Subcutaneous adipose tissue (tissue), 4 donors: ENCODE measurements around the gene KIF5C. TPM values are rescaled to one million over a fixed set of nuclear protein-coding genes. Genes with fewer than 3 reads are reported as not detected.

Experiments used
- CTCF ChIP-seq: fragments of 450-650 bp; IDR thresholded peaks from one replicate; pipeline ENCODE4 v1.5.1; 2016; ENCODE audit warnings: low read depth, mild to moderate bottlenecking, control low read depth, antibody characterized with exemption, moderate library complexity
- total RNA-seq, 4 donors: library from RNA; depleted of rRNA; stranded (reverse); fragments of >200 nt; gene quantifications; one replicate each; pipeline ENCODE4 v1.1.0, GENCODE V29; 2016

Gene KIF5C
- total RNA-seq, 4 donors from 2014 or later = 1.5 to 4.6 (median 2.0) TPM

GRCh38 chr2:149038442-149039212 is 163.6 kb downstream of the KIF5C start, which contains the start of gene LYPD6B:
LYPD6B (plus strand) TSS chr2:149038699; CDS start chr2:149130949, 92,250 bp downstream.
- TF ChIP-seq CTCF = no peak

GRCh38 chr2:149039213-149039724 is 164.2 kb downstream of the KIF5C start:
- no peak for TF ChIP-seq CTCF

- TF ChIP-seq CTCF = no peak
Observed at GRCh38 chr2:149040451-149040850, 165.4 kb downstream of the KIF5C start.

- TF ChIP-seq CTCF = no peak
Observed at GRCh38 chr2:149041482-149041881, 166.5 kb downstream of the KIF5C start.

GRCh38 chr2:149042881-149043280 is 167.9 kb downstream of the KIF5C start:
- TF ChIP-seq CTCF = no peak

GRCh38 chr2:149044500-149044899 is 169.5 kb downstream of the KIF5C start:
- no peak for TF ChIP-seq CTCF

- no peak for TF ChIP-seq CTCF
Observed at GRCh38 chr2:149047118-149047517, 172.1 kb downstream of the KIF5C start.
